ENCODE measurements around the gene MAMSTR. TPM values are rescaled to one million over a fixed set of nuclear protein-coding genes. Genes with fewer than 3 reads are reported as not detected.

Gene MAMSTR
- total and polyA plus RNA-seq, 12 donors, result 8.9 to 57.9 (median 26.4) TPM

- Histone ChIP-seq H3K4me1 (replicated peaks in 1 of 2) (peaks cover 24 to 25% of the 10 kb centered on the region in 2 donors), H3K36me3 (replicated peaks in 1 of 2) (no peaks in the 10 kb centered on the region), H3K27ac (peak overlapping the region; percentile 22 to 93 (median 74)), H3K4me3 (peak overlapping the region in 1 of 4 donors; percentile 50), H3K27me3 (no peaks in the 10 kb centered on the region), H3K9me3 (replicated peaks in 1 of 3) (no peaks in the 10 kb centered on the region)
- whole genome bisulfite sequencing, 4 donors, result 25 to 39% (median 31%) methylated on average over 26 to 35 of the region's 35 CpGs
- no peak for TF ChIP-seq CTCF (IDR thresholded peaks at IDR 0.05)
- peak in 1 of 2 donors; percentile 74 for TF ChIP-seq POLR2A (IDR thresholded peaks at IDR 0.05)
- DNase-seq, result peak; percentile 76 to 85 (median 83)
- intact Hi-C loops (cut with DNase I), result no loop called here
Observed at GRCh38 chr19:48741129-48741999, 21.8 kb upstream of the MAMSTR start.

GRCh38 chr19:48740164-48740972, 20.8 kb upstream of the MAMSTR start, which contains the start of gene RASIP1:
RASIP1 (minus strand) TSS chr19:48740610; CDS start chr19:48740282, 328 bp downstream.
- H3K27ac ChIP-seq, result peak within 1 kb of the TSS; percentile 22 to 93 (median 74)
- intact Hi-C loops (cut with DNase I), result no loop called here

GRCh38 chr19:48739404-48740163, 20.1 kb upstream of the MAMSTR start:
- no peak for TF ChIP-seq CTCF (IDR thresholded peaks at IDR 0.05)
- Histone ChIP-seq H3K27me3 (no peaks in the 10 kb centered on the region), H3K4me3 (peak overlapping the region in 2 of 4 donors; percentile 13 to 50), H3K9me3 (replicated peaks in 1 of 3) (no peaks in the 10 kb centered on the region), H3K4me1 (replicated peaks in 1 of 2) (peaks cover 24 to 25% of the 10 kb centered on the region in 2 donors), H3K27ac (peak overlapping the region in 4 of 5 donors; percentile 45 to 93 (median 80)), H3K36me3 (replicated peaks in 1 of 2) (no peaks in the 10 kb centered on the region)
- intact Hi-C loops (cut with DNase I), result loop anchor here in 1 of 2 donors (10.0 kb wide), 1 partner anchor 65 kb away; the partner anchor contains the start of gene NTN5
- 10 to 31% (median 15%) methylated on average over 25 to 51 of the region's 51 CpGs for WGBS, 4 donors
- peak in 1 of 7 donors; percentile 53 for DNase-seq

More at GRCh38 chr19:48740164-48740972, 20.8 kb upstream of the MAMSTR start, which contains the start of gene RASIP1:
- peaks cover 24 to 25% of the 10 kb centered on the region in 2 donors for H3K4me1 ChIP-seq (replicated peaks in 1 of 2)
- WGBS, 4 donors, result 37 to 53% (median 44%) methylated on average over 16 to 27 of the region's 27 CpGs
- H3K36me3 ChIP-seq (replicated peaks in 1 of 2), result no peaks in the 10 kb centered on the region
- peak; percentile 13 to 42 for TF ChIP-seq POLR2A (IDR thresholded peaks at IDR 0.05)
- no peak for TF ChIP-seq CTCF (IDR thresholded peaks at IDR 0.05)
- H3K9me3 ChIP-seq (replicated peaks in 1 of 3), result no peaks in the 10 kb centered on the region
- peak in 6 of 7 donors; percentile 58 to 80 (median 75) for DNase-seq
- no peaks in the 10 kb centered on the region for H3K27me3 ChIP-seq
- H3K4me3 ChIP-seq, result peak within 1 kb of the TSS in 2 of 4 donors; percentile 13 to 50

Data from adrenal gland (tissue), 12 donors.